AG09319 (cell line): Measurements from ENCODE around the gene PALLD.

Experiments used
- DNase-seq: peaks from one replicate; pipeline ENCODE4 v3.0.0-alpha.2; 2010; ENCODE audit warnings: low read depth; ENCODE audit errors: extremely low read depth
- CTCF ChIP-seq: IDR thresholded peaks from 2 replicates; pipeline ENCODE4 v1.5.1; 2011; ENCODE audit warnings: low read depth, mild to moderate bottlenecking, inconsistent platforms, low read length, moderate library complexity

The PALLD gene

DNA sequence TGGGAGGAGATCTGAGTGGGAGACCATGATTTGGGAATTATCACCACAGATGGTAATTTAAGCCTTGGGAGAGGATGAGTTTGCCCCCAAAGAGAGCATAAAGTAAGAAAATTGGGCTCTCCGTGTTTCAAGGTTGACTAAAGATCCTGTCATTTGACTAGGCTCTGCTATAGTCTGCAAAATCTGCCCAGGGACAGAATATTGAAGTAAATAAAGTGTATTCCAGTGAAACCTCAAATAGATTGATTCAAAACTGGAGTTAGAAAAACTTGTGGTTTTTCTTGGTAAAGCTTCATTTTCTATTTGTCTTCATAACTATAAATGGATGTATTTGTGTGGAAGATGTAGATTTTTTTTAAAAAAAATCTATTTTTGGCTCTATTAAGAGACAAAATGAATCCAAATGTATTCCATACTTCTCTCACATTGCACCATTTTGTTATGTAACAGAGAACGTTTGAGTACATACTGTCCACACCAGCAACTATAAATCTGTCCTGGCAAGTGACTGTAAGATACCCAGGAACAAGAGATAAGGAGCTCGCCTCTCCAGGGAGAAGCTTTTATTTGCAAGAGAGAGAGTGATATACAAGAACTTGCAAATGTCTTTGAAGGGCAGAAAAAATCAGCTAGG, 343.0 kb downstream of the PALLD start:
- no peak for TF ChIP-seq CTCF
- DNase-seq, result no peak

GRCh38 chr4:168840392-168840763, 343.5 kb downstream of the PALLD start:
- TF ChIP-seq CTCF, result no peak
- no peak for DNase-seq

- DNase-seq, result no peak
- no peak for TF ChIP-seq CTCF
These were observed 344.3 kb downstream of the PALLD start for GRCh38 chr4:168841000-168841671.

DNA sequence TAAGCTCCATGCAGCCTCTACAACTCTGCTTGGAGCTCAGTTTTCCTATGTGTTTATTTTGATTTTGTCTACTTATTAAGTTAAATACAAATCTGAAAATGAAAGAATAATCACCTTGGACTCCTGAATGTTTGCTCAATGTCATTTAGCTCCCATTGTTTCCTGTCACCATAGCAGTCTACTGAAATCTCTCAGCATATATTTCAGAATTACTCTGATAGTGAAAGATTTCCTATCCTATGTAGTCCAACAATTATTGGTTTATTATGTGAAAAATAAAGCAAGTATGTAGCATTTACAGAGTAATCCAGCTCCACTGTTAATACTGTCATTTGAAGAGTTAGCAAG, 344.8 kb downstream of the PALLD start:
- no peak for DNase-seq
- TF ChIP-seq CTCF, result no peak

DNA sequence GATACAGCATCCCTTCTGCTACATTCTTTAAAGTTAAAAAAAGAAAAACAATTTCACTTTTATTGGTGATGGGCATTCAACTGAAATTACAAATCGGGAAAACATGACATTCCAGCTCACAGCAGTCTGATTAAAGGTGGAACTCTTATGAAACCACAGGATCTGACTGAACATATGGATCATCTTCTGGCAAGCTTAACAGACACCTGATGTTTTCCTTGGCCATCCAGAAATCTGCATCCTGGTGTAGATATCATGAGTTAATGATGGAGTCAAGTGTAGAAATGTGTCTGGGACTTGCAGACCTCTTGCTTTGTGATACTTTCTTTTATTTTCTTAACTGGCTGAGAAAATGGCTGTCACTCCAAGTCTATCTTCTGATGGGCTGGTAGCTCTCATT, 345.3 kb downstream of the PALLD start:
- DNase-seq, result no peak
- no peak for TF ChIP-seq CTCF

- no peak for TF ChIP-seq CTCF
These were observed 346.8 kb downstream of the PALLD start for GRCh38 chr4:168843635-168844034.

GRCh38 chr4:168844353-168845049, 347.6 kb downstream of the PALLD start:
- no peak for TF ChIP-seq CTCF
- DNase-seq, result no peak

More at GRCh38 chr4:168843635-168844034, 346.8 kb downstream of the PALLD start:
- DNase-seq, result no peak
